K562 (cell line): ENCODE data around the gene S100A9. TPM values are rescaled to one million over a fixed set of nuclear protein-coding genes. Genes with fewer than 3 reads are reported as not detected.
A peak's percentile ranks its signal among the peaks of the same experiment; 100 is the strongest.

Experiments
- ATAC-seq: fragments of 200-7000 bp; cut with Tn5 transposase; 3 replicates; pipeline ENCODE4 v1.9.1; 2020; ENCODE audit warnings: moderate library complexity
- Bru-seq: library from RNA; stranded (reverse); fragments of 400-500 nt; gene quantifications from one replicate; lab custom pipeline; 2021; lab: Mats Ljungman, UMichigan
- BruChase-seq, 2 experiments: library from RNA; stranded (reverse); fragments of 400-500 nt; gene quantifications; one replicate each; lab custom pipeline; 2021; lab: Mats Ljungman, UMichigan
- BruUV-seq: library from RNA; stranded (reverse); fragments of 400-500 nt; replicated peaks from 2 replicates; lab custom pipeline; 2021; lab: Mats Ljungman, UMichigan
- CTCF ChIA-PET: fragments of 300-600 bp; formaldehyde crosslinking; extraction: SDS; loops from one replicate; lab custom pipeline; 2021; ENCODE audit warnings: low intra/inter-chr PET ratio; lab: Yijun Ruan, JAX
- POLR2A ChIA-PET: fragments of 300-600, 350-650 bp; sonication (Branson Sonifier 250); formaldehyde crosslinking; extraction: SDS; loops from one replicate; lab custom pipeline; 2021; ENCODE audit warnings: antibody characterized with exemption, inconsistent platforms; lab: Yijun Ruan, JAX
- DNase-seq, 4 experiments: peaks; one replicate each; pipeline versions ENCODE4 v3.0.0 to v3.0.0-alpha.2; 2011 to 2018; ENCODE audit warnings: low spot score in 3 of 4, mixed read lengths in 3 of 4; ENCODE audit errors: extremely low read depth in 1 of 4
- FAIRE-seq: peaks from 2 replicates; lab custom pipeline; 2011; peaks lifted over from hg19 to GRCh38; lab: Jason Lieb, UNC
- H2AFZ ChIP-seq: 2 replicates; pipeline ENCODE4 v1.6.0; 2011; ENCODE audit warnings: low read depth, low read length, control low read depth, inconsistent platforms
- H3K27ac ChIP-seq: fragments of 200-600 bp; 3 replicates; pipeline ENCODE4 v1.8.0; 2011; ENCODE audit warnings: low read depth, mild to moderate bottlenecking, control low read depth, inconsistent platforms, low read length, moderate library complexity, mixed read lengths; ENCODE audit errors: extremely low read depth
- H3K27me3 ChIP-seq, 2 experiments: fragments of 300-600 bp in 1 of 2; 2 replicates in 1 of 2; 3 replicates in 1 of 2; pipeline versions ENCODE4 v1.6.0 to v1.8.0; 2011; ENCODE audit warnings: inconsistent platforms in 2 of 2, low read length in 2 of 2, mild to moderate bottlenecking in 1 of 2, mixed read lengths in 1 of 2, moderate library complexity in 1 of 2; ENCODE audit not compliant: control insufficient read depth in 2 of 2, insufficient read depth in 2 of 2
- H3K36me3 ChIP-seq: fragments of 300-600 bp; 3 replicates; pipeline ENCODE4 v1.8.0; 2011; ENCODE audit warnings: mild to moderate bottlenecking, low read length, inconsistent platforms; ENCODE audit not compliant: control insufficient read depth, insufficient read depth
- H3K4me1 ChIP-seq, 2 experiments: fragments of 200-600 bp in 1 of 2; replicated peaks in 1 of 2; 2 replicates in 1 of 2; 3 replicates in 1 of 2; pipeline versions ENCODE4 v1.5.1 to v1.8.0; 2011; ENCODE audit warnings: inconsistent platforms in 2 of 2, low read length in 2 of 2, mild to moderate bottlenecking in 1 of 2, mixed read lengths in 1 of 2, moderate library complexity in 1 of 2; ENCODE audit not compliant: control insufficient read depth in 2 of 2, insufficient read depth in 2 of 2
- H3K4me2 ChIP-seq: 2 replicates; pipeline ENCODE4 v1.6.1; 2011; ENCODE audit warnings: low read length, control low read depth, inconsistent platforms, mixed read lengths; ENCODE audit not compliant: insufficient read depth
- H3K4me3 ChIP-seq: fragments of 200-600 bp; sonication (generic), shearing (Covaris generic); 2 replicates; pipeline ENCODE4 v1.5.1; 2016; ENCODE audit warnings: control low read depth, inconsistent platforms
- H3K79me2 ChIP-seq: fragments of 200-600 bp; 3 replicates; pipeline ENCODE4 v1.8.0; 2011; ENCODE audit warnings: low read length, inconsistent platforms; ENCODE audit not compliant: control insufficient read depth, insufficient read depth
- H3K9ac ChIP-seq, 2 experiments: 2 replicates each; pipeline versions ENCODE4 v1.6.0 to v1.6.1; 2011; ENCODE audit warnings: low read depth in 2 of 2, low read length in 2 of 2, control low read depth in 1 of 2, inconsistent platforms in 1 of 2, mild to moderate bottlenecking in 1 of 2, mixed read lengths in 1 of 2; ENCODE audit not compliant: insufficient read depth in 1 of 2
- H3K9me1 ChIP-seq: one replicate; pipeline ENCODE4 v1.6.0; 2011; ENCODE audit warnings: inconsistent platforms, mild to moderate bottlenecking, low read length, moderate library complexity; ENCODE audit not compliant: control insufficient read depth, insufficient read depth
- H3K9me3 ChIP-seq: replicated peaks from 2 replicates; pipeline ENCODE4 v1.5.1; 2011; ENCODE audit warnings: low read depth, low read length, inconsistent platforms; ENCODE audit not compliant: control insufficient read depth, insufficient read depth
- H4K20me1 ChIP-seq: replicated peaks from 2 replicates; pipeline ENCODE4 v1.6.1; 2011; ENCODE audit warnings: low read length, inconsistent platforms, mixed read lengths; ENCODE audit not compliant: control insufficient read depth, insufficient read depth
- C11orf30 ChIP-seq: fragments of 450-650 bp; IDR thresholded peaks from 2 replicates; pipeline ENCODE4 v1.6.1; 2016; ENCODE audit warnings: low read depth, mild to moderate bottlenecking
- MCM2 ChIP-seq: fragments of 450-650 bp; IDR thresholded peaks from 2 replicates; pipeline ENCODE4 v1.6.1; 2017; ENCODE audit warnings: low read depth, mild to moderate bottlenecking
- SP1 ChIP-seq: sonication (generic); formaldehyde crosslinking; IDR thresholded peaks from 2 replicates; pipeline ENCODE4 v1.8.1; 2022; ENCODE audit warnings: mild to moderate bottlenecking, missing genetic modification reagents
- ZNF316 ChIP-seq: fragments of 450-650 bp; IDR thresholded peaks from 2 replicates; pipeline ENCODE4 v1.6.1; 2016
- WGBS: fragments of 100-300 bp; shearing (Covaris generic); methylation state at CpG from one replicate; pipeline ENCODE4 v1.1.6; 2016; ENCODE audit warnings: low coverage, mixed read lengths; ENCODE audit not compliant: insufficient coverage; ENCODE audit errors: missing lambda C conversion rate; 5-methylcytosine and 5-hydroxymethylcytosine counted together
- in situ Hi-C: fragments of 300-500 bp; cut with MboI; formaldehyde crosslinking; loops from 4 replicates; pipeline ENCODE4 v1.15.0; 2018; ENCODE audit warnings: inconsistent platforms, mixed read lengths
- intact Hi-C: fragments of 100-400 bp; cut with micrococcal nuclease; formaldehyde crosslinking; loops from 2 replicates; pipeline ENCODE4 v1.14.2; 2022
- long read RNA-seq, 3 experiments: library from polyadenylated mRNA in 2 of 3; library from RNA in 1 of 3; unstranded in 2 of 3; stranded (forward) in 1 of 3; transcript quantifications; one replicate each; pipeline ENCODE4 v2.0.0, GENCODE V29; 2019 to 2022
- polyA minus RNA-seq, 3 experiments: library from RNA; depleted of rRNA, polyadenylated mRNA; stranded (reverse); fragments of >200 nt; gene quantifications; 2 replicates each; pipeline ENCODE4 v1.2.3, GENCODE V29; 2011
- polyA plus RNA-seq, 8 experiments: library from polyadenylated mRNA; depleted of rRNA in 4 of 8; stranded (reverse) in 5 of 8; unstranded in 3 of 8; fragments of >200 nt; fragmentation: Nextera tagmentation in 2 of 8; fragmentation: Illumina TruSeq in 1 of 8; extraction: Ambion mirVana in 2 of 8; extraction: Trizol in 1 of 8; gene quantifications; 2 replicates each; pipeline versions ENCODE4 v1.2.1 to v1.2.3, GENCODE V29; 2011 to 2014; ENCODE audit warnings: inconsistent platforms in 1 of 8, missing spikeins in 1 of 8
- total RNA-seq, 7 experiments: library from RNA; depleted of rRNA in 6 of 7; stranded (reverse); fragments of >200 nt in 6 of 7; fragmentation: Illumina TruSeq in 2 of 7; extraction: Trizol in 2 of 7; gene quantifications; 2 replicates each; pipeline versions ENCODE4 v1.2.1 to v1.2.3, GENCODE V29; 2011 to 2021; ENCODE audit warnings: low replicate concordance in 1 of 7
- TF ChIP-seq, protein P1 (sequence below): sonication (generic); formaldehyde crosslinking; IDR thresholded peaks from 2 replicates; pipeline ENCODE4 v1.8.1; 2023; ENCODE audit warnings: mild to moderate bottlenecking, missing genetic modification reagents
- TF ChIP-seq, protein P2 (sequence below): fragments of 250-450 bp; sonication (Bioruptor Pico); IDR thresholded peaks from 2 replicates; pipeline ENCODE4 v1.6.1; 2021; ENCODE audit warnings: mild to moderate bottlenecking

Gene S100A9
- not detected in 2 replicates for total RNA-seq (2011; cell fraction: chromatin; rRNA removed; ENCODE audit: low replicate concordance)
- total RNA-seq (2011; cell fraction: nucleolus; rRNA removed): not detected in 2 replicates
- not detected in 2 replicates for total RNA-seq (2011; cell fraction: nucleoplasm; rRNA removed)
- total RNA-seq (2014; rRNA removed): not detected in 2 replicates
- not detected in 2 replicates for total RNA-seq (2014; rRNA removed; fragmentation: Illumina TruSeq; extraction: Trizol)
- total RNA-seq (2015; rRNA removed; fragmentation: Illumina TruSeq; extraction: Trizol): not detected in 2 replicates
- 0.34 and 0.80 TPM in 2 replicates for total RNA-seq (2021)
- polyA plus RNA-seq (2011; rRNA removed): not detected in 2 replicates
- polyA plus RNA-seq (2011; cell fraction: cytosol; rRNA removed): not detected in 2 replicates
- not detected in 2 replicates for polyA plus RNA-seq (2011; cell fraction: nucleus; rRNA removed)
- not detected in 2 replicates for polyA plus RNA-seq (2012)
- polyA plus RNA-seq (2014; fragmentation: Illumina TruSeq; extraction: Trizol): not detected in 2 replicates
- polyA plus RNA-seq (2014; fragmentation: Nextera tagmentation; extraction: Ambion mirVana): not detected
- polyA plus RNA-seq (2014; rRNA removed): not detected in 2 replicates
- polyA minus RNA-seq (2011; rRNA and poly(A)+ RNA removed): not detected in 2 replicates
- not detected in 2 replicates for polyA minus RNA-seq (2011; cell fraction: cytosol; rRNA and poly(A)+ RNA removed)
- polyA minus RNA-seq (2011; cell fraction: nucleus; rRNA and poly(A)+ RNA removed): not detected in 2 replicates
- percentile 16 among the genes with signal in this experiment for Bru-seq, nascent RNA
- BruChase-seq, experiment 1, labeled RNA remaining after a 2-hour chase: percentile 16 among the genes with signal in this experiment
- not detected for BruChase-seq, experiment 2, labeled RNA remaining after a 6-hour chase
- long read RNA-seq, experiment 1: 0 reads
- long read RNA-seq, experiment 2: 0 reads
- long read RNA-seq, experiment 3: 0 reads

DNA sequence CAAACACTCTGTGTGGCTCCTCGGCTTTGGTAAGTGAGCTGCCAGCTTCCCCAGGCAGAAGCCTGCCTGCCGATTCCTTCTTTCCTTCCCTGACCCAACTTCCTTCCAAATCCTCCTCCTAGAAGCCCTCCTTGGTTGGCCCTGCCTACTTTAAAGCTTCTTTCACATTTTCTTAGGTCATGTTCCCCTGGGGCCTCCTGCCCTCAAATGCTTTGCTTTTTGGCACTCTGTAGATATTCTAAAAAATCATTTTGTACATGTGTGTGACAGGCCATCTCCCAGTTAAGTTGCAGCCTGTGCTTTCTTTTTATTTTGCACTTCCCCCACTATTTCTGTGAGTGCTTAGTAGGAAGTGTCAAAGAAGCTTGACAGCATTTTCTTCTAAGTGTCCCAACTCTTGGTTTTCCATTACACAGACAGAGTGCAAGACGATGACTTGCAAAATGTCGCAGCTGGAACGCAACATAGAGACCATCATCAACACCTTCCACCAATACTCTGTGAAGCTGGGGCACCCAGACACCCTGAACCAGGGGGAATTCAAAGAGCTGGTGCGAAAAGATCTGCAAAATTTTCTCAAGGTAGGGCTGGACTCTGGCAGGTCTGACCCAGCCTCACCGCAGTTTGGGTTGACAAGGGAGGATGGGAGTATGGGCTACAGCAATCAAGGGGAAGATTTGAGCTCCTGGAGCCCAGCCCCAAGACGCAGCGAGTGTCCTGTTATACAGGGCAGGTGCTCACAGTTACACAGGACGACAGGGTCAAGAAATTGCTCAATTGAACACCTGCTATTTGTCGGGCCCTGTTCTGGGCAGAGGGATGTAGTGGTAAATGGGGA lies at the start of gene S100A9:
Gene S100A9 (plus strand): TSS at position 2 of the 838 bp plus-strand sequence. CDS start 430 bp downstream, at position 432.
- no peak for FAIRE-seq
- no peak within 1 kb of the TSS for H3K27ac ChIP-seq
- peaks cover 3% of the 10 kb centered on the region; the same call in 1 of the 2 replicates for H4K20me1 ChIP-seq
- WGBS: 5% methylated on average over 11 of the region's 11 CpGs
- H3K9me3 ChIP-seq: no peaks in the 10 kb centered on the region
- no peak within 1 kb of the TSS for H3K9ac ChIP-seq
- no peak for DNase-seq
- intact Hi-C loops: loop anchor here (10.0 kb wide), 2 partner anchors 407 to 627 kb away; partner anchors contain the start of gene RAB13
- H3K4me3 ChIP-seq: no peak within 1 kb of the TSS
- no peaks in the 10 kb centered on the region for H3K79me2 ChIP-seq
- ATAC-seq: no peak
- H3K27me3 ChIP-seq: peaks cover 4 to 41% of the 10 kb centered on the region in 2 experiments; a peak in 4 of 5 replicates
- POLR2A ChIA-PET: interaction anchor here (1.1 to 1.4 kb wide), 2 partner anchors 9 to 35 kb away, joined by 3 to 4 read pairs; no protein-coding TSS in a partner anchor
- no peak within 1 kb of the TSS for H2AFZ ChIP-seq
- no peaks in the 10 kb centered on the region for H3K36me3 ChIP-seq
- in situ Hi-C loops: loop anchor here (10.0 kb wide), 1 partner anchor 397 kb away; no protein-coding TSS in a partner anchor
- peaks cover 0 to 5% of the 10 kb centered on the region in 2 experiments; a peak in 1 of 5 replicates for H3K4me1 ChIP-seq
- CTCF ChIA-PET: interaction anchor here (0.7 kb wide), 1 partner anchor 967 kb away, joined by 4 read pairs; no protein-coding TSS in a partner anchor
- BruUV-seq: no TSS peak
- no peak within 1 kb of the TSS for H3K4me2 ChIP-seq
- no peaks in the 10 kb centered on the region for H3K9me1 ChIP-seq
- TF ChIP-seq, protein P1, sequence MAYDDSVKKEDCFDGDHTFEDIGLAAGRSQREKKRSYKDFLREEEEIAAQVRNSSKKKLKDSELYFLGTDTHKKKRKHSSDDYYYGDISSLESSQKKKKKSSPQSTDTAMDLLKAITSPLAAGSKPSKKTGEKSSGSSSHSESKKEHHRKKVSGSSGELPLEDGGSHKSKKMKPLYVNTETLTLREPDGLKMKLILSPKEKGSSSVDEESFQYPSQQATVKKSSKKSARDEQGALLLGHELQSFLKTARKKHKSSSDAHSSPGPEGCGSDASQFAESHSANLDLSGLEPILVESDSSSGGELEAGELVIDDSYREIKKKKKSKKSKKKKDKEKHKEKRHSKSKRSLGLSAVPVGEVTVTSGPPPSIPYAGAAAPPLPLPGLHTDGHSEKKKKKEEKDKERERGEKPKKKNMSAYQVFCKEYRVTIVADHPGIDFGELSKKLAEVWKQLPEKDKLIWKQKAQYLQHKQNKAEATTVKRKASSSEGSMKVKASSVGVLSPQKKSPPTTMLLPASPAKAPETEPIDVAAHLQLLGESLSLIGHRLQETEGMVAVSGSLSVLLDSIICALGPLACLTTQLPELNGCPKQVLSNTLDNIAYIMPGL: no peak
- TF ChIP-seq ZNF316 (peak; percentile 81), SP1 (no peak), MCM2 (no peak), C11orf30 (peak; percentile 80)
- TF ChIP-seq, protein P2, sequence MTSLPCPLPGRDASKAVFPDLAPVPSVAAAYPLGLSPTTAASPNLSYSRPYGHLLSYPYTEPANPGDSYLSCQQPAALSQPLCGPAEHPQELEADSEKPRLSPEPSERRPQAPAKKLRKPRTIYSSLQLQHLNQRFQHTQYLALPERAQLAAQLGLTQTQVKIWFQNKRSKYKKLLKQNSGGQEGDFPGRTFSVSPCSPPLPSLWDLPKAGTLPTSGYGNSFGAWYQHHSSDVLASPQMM: no peak
